C4-2B (cell line): Measurements from ENCODE around the gene SPATA6.
"Not testable (repeated sequence)": the region's sequence is repeated elsewhere in the genome, so short reads cannot be mapped to it uniquely, and the experiment has no call there.

Experiments
- H3K27ac ChIP-seq: fragments of 450-650 bp; 2 replicates; pipeline ENCODE4 v1.5.1; 2017
- ZFX ChIP-seq: fragments of 450-650 bp; IDR thresholded peaks from 2 replicates; pipeline ENCODE4 v1.6.1; 2017
- TF ChIP-seq, protein P1 (sequence below): fragments of 450-650 bp; conservative IDR thresholded peaks from 2 replicates; pipeline ENCODE4 v1.5.1; 2017; ENCODE audit warnings: mild to moderate bottlenecking

The SPATA6 gene

DNA sequence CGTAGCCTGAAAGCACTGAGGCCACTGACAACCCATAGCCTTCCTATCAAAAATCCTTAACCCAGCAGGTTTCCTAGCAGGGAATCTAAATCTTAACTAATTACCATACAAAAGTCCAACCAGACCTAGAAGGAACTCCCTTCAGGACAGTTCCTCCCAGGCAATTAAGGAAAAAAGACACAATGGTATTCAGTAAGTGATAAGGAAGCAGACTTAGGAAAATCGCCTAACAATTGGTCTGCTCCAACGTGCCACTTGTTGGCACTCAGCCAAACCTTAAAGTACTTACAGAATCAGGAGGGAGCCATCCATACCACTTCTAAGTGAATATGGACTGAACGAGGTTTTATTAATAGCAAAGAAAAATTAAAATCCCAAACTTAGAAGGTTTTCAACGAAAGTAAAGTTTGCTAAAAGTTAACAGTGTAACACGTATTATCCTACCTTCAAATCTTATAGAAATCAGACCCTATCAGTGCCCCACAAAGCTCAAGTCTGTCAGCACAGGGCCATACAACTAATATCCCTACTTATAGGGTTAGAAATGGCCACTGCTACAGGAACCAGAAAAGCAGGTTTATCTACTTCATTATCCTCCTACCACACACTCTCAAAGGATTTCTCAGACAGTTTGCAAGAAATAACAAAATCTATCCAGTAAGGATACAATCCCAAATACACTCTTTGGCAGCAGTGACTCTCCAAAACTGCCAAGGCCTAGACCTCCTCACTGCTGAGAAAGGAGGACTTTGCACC, 29.0 kb downstream of the SPATA6 start:
- H3K27ac ChIP-seq, result no peak overlapping the region
- TF ChIP-seq, protein P1, sequence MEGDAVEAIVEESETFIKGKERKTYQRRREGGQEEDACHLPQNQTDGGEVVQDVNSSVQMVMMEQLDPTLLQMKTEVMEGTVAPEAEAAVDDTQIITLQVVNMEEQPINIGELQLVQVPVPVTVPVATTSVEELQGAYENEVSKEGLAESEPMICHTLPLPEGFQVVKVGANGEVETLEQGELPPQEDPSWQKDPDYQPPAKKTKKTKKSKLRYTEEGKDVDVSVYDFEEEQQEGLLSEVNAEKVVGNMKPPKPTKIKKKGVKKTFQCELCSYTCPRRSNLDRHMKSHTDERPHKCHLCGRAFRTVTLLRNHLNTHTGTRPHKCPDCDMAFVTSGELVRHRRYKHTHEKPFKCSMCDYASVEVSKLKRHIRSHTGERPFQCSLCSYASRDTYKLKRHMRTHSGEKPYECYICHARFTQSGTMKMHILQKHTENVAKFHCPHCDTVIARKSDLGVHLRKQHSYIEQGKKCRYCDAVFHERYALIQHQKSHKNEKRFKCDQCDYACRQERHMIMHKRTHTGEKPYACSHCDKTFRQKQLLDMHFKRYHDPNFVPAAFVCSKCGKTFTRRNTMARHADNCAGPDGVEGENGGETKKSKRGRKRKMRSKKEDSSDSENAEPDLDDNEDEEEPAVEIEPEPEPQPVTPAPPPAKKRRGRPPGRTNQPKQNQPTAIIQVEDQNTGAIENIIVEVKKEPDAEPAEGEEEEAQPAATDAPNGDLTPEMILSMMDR, result no peak
- no peak for TF ChIP-seq ZFX

DNA sequence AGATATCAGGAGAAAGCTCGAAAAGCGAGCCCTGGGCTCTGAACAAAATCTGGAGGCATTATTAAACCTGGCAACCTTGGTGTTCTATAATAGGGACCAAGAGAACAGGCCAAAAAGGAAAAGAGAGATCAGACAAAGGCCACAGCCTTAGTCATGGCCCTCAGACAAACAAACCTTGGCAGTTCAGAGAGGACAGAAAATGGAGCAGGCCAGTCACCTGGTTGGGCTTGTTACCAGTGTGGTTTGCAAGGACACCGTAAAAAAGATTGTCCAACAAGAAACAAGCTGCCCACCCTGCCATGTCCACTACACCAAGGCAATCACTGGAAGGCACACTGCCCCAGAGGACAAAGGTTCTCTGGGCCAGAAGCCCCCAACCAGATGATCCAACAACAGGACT, 31.2 kb downstream of the SPATA6 start:
- H3K27ac ChIP-seq, result not testable (repeated sequence)

DNA sequence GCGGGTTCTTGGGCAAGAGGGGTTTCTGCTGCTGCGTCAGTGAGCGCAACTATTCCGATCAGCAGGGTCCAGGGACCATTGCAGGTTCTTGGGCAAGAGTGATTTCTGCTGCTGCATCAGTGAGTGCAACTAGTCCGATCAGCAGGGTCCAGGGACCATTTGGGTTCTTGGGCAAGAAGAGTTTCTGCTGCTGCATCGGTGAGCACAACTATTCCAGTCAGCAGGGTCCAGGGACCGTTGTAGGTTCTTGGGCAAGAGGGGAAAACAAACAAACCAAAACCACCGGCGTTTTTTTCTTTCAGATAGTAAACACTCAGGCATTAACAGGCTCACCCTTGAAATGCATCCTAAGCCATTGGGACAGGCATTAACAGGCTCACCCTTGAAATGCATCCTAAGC, 32.6 kb downstream of the SPATA6 start:
- H3K27ac ChIP-seq, result no peak overlapping the region
- no peak for TF ChIP-seq ZFX
- TF ChIP-seq, protein P1, result no peak

- not testable (repeated sequence) for H3K27ac ChIP-seq
Measured at GRCh38 chr1:48437379-48437778, 34.6 kb downstream of the SPATA6 start.

- H3K27ac ChIP-seq, result not testable (repeated sequence)
Measured at GRCh38 chr1:48435312-48436002, 36.5 kb downstream of the SPATA6 start.

GRCh38 chr1:48430832-48431231, 41.2 kb downstream of the SPATA6 start:
- TF ChIP-seq, protein P1, result no peak
- no peak for TF ChIP-seq ZFX
- H3K27ac ChIP-seq, result no peak overlapping the region

GRCh38 chr1:48422009-48422408, 50.0 kb downstream of the SPATA6 start:
- no peak overlapping the region for H3K27ac ChIP-seq
- TF ChIP-seq ZFX, result no peak
- TF ChIP-seq, protein P1, result no peak

- H3K27ac ChIP-seq, result no peak overlapping the region
- no peak for TF ChIP-seq ZFX
- TF ChIP-seq, protein P1, result no peak
Measured at GRCh38 chr1:48418742-48419141, 53.3 kb downstream of the SPATA6 start.

- TF ChIP-seq, protein P1, result no peak
- TF ChIP-seq ZFX, result no peak
- H3K27ac ChIP-seq, result no peak overlapping the region
Measured at GRCh38 chr1:48415050-48415449, 57.0 kb downstream of the SPATA6 start.
